ENCODE data around the gene XPO1.

DNA sequence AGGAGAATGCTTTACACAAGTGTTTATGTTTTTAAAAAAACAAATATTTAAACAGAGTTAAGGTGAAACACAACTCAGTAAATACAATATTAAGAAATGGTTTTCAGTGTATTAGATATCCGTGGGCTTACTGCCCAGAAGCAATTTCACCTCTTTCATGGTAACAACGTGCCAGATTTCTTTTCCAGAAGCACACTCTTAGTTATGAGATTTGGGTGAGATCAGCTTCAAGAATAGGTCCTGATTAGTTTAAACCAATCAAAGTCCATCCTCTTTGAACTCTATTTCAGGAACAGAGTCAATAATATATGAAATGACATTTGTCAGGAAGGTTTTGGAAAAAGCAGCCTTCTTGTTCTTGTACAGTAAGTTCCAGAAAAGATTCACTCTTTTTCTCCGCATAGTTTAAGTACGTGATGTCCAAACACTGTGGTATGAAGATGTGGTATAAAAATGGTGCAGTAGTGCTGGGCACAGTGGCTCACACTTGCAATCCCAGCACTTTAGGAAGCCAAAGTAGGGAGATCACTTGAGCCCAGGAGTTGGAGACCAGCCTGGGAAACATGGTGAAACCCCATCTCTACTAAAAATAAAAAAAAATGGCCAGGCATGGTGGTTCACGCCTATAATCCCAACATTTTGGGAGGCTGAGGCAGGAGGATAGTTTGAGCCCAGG, 81.9 kb downstream of the XPO1 start:
- TF ChIP-seq, protein P1, sequence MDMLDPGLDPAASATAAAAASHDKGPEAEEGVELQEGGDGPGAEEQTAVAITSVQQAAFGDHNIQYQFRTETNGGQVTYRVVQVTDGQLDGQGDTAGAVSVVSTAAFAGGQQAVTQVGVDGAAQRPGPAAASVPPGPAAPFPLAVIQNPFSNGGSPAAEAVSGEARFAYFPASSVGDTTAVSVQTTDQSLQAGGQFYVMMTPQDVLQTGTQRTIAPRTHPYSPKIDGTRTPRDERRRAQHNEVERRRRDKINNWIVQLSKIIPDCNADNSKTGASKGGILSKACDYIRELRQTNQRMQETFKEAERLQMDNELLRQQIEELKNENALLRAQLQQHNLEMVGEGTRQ (IDR thresholded peaks at IDR 0.05; ENCODE audit: low read depth, low read length): no peak
- TF ChIP-seq POLR2A (IDR thresholded peaks at IDR 0.05; ENCODE audit: low read depth, low read length): no peak
- TF ChIP-seq, protein P2, sequence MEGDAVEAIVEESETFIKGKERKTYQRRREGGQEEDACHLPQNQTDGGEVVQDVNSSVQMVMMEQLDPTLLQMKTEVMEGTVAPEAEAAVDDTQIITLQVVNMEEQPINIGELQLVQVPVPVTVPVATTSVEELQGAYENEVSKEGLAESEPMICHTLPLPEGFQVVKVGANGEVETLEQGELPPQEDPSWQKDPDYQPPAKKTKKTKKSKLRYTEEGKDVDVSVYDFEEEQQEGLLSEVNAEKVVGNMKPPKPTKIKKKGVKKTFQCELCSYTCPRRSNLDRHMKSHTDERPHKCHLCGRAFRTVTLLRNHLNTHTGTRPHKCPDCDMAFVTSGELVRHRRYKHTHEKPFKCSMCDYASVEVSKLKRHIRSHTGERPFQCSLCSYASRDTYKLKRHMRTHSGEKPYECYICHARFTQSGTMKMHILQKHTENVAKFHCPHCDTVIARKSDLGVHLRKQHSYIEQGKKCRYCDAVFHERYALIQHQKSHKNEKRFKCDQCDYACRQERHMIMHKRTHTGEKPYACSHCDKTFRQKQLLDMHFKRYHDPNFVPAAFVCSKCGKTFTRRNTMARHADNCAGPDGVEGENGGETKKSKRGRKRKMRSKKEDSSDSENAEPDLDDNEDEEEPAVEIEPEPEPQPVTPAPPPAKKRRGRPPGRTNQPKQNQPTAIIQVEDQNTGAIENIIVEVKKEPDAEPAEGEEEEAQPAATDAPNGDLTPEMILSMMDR (conservative IDR thresholded peaks at IDR 0.05; ENCODE audit: low read depth, low read length): no peak
- no peak for TF ChIP-seq NFE2L2 (IDR thresholded peaks at IDR 0.05; ENCODE audit: low read depth, low read length)
- no peak for TF ChIP-seq MAFK (IDR thresholded peaks at IDR 0.05; ENCODE audit: low read depth, low read length)
- no peak for TF ChIP-seq CHD1 (IDR thresholded peaks at IDR 0.05; ENCODE audit: low read depth, low read length)
- TF ChIP-seq RAD21 (IDR thresholded peaks at IDR 0.05; ENCODE audit: low read length): no peak
- TF ChIP-seq, protein P3, sequence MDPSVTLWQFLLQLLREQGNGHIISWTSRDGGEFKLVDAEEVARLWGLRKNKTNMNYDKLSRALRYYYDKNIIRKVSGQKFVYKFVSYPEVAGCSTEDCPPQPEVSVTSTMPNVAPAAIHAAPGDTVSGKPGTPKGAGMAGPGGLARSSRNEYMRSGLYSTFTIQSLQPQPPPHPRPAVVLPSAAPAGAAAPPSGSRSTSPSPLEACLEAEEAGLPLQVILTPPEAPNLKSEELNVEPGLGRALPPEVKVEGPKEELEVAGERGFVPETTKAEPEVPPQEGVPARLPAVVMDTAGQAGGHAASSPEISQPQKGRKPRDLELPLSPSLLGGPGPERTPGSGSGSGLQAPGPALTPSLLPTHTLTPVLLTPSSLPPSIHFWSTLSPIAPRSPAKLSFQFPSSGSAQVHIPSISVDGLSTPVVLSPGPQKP (IDR thresholded peaks at IDR 0.05; ENCODE audit: borderline replicate concordance, low read depth, low read length): no peak
- no peak for TF ChIP-seq CEBPB (IDR thresholded peaks at IDR 0.05; ENCODE audit: low read depth, low read length)
